CD14-positive monocyte (primary cell): Measurements from ENCODE around the gene CHRM2. TPM values are rescaled to one million over a fixed set of nuclear protein-coding genes. Genes with fewer than 3 reads are reported as not detected.

ENCODE experiments used
- DNase-seq, 3 donors: peaks; one replicate each; pipeline ENCODE4 v3.0.0-alpha.2; 2011 to 2022
- H2AFZ ChIP-seq: 2 replicates; pipeline ENCODE4 v1.6.0; 2012; ENCODE audit warnings: mild to moderate bottlenecking, low read depth, low read length, inconsistent platforms; ENCODE audit not compliant: insufficient read depth, poor library complexity, severe bottlenecking
- H3K27ac ChIP-seq, 2 donors: 1 replicate in 1 of 2; 2 replicates in 1 of 2; pipeline ENCODE4 v1.5.1; 2012 to 2013; ENCODE audit warnings: low read length in 2 of 2, control low read depth in 1 of 2, inconsistent platforms in 1 of 2, low read depth in 1 of 2, mild to moderate bottlenecking in 1 of 2
- H3K27me3 ChIP-seq, 2 donors: one replicate each; pipeline versions ENCODE4 v1.6.0 to v1.6.1; 2011 to 2013; ENCODE audit warnings: low read length in 2 of 2; ENCODE audit not compliant: control insufficient read depth in 2 of 2, insufficient read depth in 2 of 2
- H3K36me3 ChIP-seq, 2 donors: replicated peaks in 1 of 2; 1 replicate in 1 of 2; 2 replicates in 1 of 2; pipeline versions ENCODE4 v1.5.1 to v1.6.1; 2012 to 2013; ENCODE audit warnings: low read length in 2 of 2, control low read depth in 1 of 2, inconsistent platforms in 1 of 2, mild to moderate bottlenecking in 1 of 2; ENCODE audit not compliant: insufficient read depth in 2 of 2, control insufficient read depth in 1 of 2
- H3K4me1 ChIP-seq, 2 donors: 1 replicate in 1 of 2; 2 replicates in 1 of 2; pipeline versions ENCODE4 v1.5.1 to v1.6.1; 2012 to 2013; ENCODE audit warnings: low read length in 2 of 2, control low read depth in 1 of 2, inconsistent platforms in 1 of 2, mild to moderate bottlenecking in 1 of 2, moderate library complexity in 1 of 2; ENCODE audit not compliant: insufficient read depth in 2 of 2, control insufficient read depth in 1 of 2
- H3K4me2 ChIP-seq: replicated peaks from 2 replicates; pipeline ENCODE3; 2012; ENCODE audit warnings: low read length, moderate library complexity, mild to moderate bottlenecking; ENCODE audit not compliant: poor library complexity, severe bottlenecking; ENCODE audit errors: extremely low read depth
- H3K4me3 ChIP-seq, 3 experiments: fragments of 200-600 bp in 1 of 3; sonication (generic) in 1 of 3; replicated peaks in 1 of 3; 1 replicate in 2 of 3; 2 replicates in 1 of 3; pipeline ENCODE4 v1.5.1; 2011 to 2013; ENCODE audit warnings: low read length in 3 of 3, mild to moderate bottlenecking in 3 of 3, control low read depth in 2 of 3, low read depth in 2 of 3, inconsistent platforms in 1 of 3, moderate library complexity in 1 of 3
- H3K79me2 ChIP-seq: 2 replicates; pipeline ENCODE4 v1.6.0; 2012; ENCODE audit warnings: mild to moderate bottlenecking, control low read depth, inconsistent platforms, low read length, moderate library complexity; ENCODE audit not compliant: insufficient read depth
- H3K9ac ChIP-seq: 2 replicates; pipeline ENCODE4 v1.6.0; 2017; ENCODE audit warnings: low read length, mild to moderate bottlenecking; ENCODE audit not compliant: insufficient read depth, poor library complexity, severe bottlenecking
- H3K9me3 ChIP-seq, 2 donors: replicated peaks in 1 of 2; 1 replicate in 1 of 2; 2 replicates in 1 of 2; pipeline versions ENCODE4 v1.5.1 to v1.6.1; 2012 to 2013; ENCODE audit warnings: low read length in 2 of 2, control low read depth in 1 of 2; ENCODE audit not compliant: control insufficient read depth in 1 of 2, insufficient read depth in 1 of 2
- H4K20me1 ChIP-seq: 2 replicates; pipeline ENCODE4 v1.6.0; 2012; ENCODE audit warnings: mild to moderate bottlenecking, low read length, control low read depth, moderate library complexity; ENCODE audit not compliant: insufficient read depth
- H3K27ac Mint-ChIP-seq, 7 donors: one replicate each; pipeline ENCODE4 v1.8.0; 2020; ENCODE audit warnings: mild to moderate bottlenecking in 7 of 7, mixed read lengths in 7 of 7, moderate library complexity in 6 of 7, inconsistent platforms in 2 of 7
- H3K27me3 Mint-ChIP-seq, 3 donors: one replicate each; pipeline ENCODE4 v1.8.0; 2021 to 2022; ENCODE audit warnings: low read depth in 3 of 3, mild to moderate bottlenecking in 3 of 3, mixed read lengths in 3 of 3, moderate library complexity in 3 of 3, inconsistent platforms in 1 of 3
- H3K36me3 Mint-ChIP-seq, 2 donors: one replicate each; pipeline ENCODE4 v1.8.0; 2020; ENCODE audit warnings: mixed read lengths in 2 of 2, inconsistent platforms in 1 of 2, mild to moderate bottlenecking in 1 of 2
- H3K4me1 Mint-ChIP-seq: one replicate; pipeline ENCODE4 v1.8.0; 2020; ENCODE audit warnings: mild to moderate bottlenecking, mixed read lengths
- H3K4me3 Mint-ChIP-seq, 2 donors: one replicate each; pipeline ENCODE4 v1.8.0; 2020; ENCODE audit warnings: mild to moderate bottlenecking in 2 of 2, mixed read lengths in 2 of 2, moderate library complexity in 1 of 2
- H3K9me3 Mint-ChIP-seq, 7 donors: one replicate each; pipeline ENCODE4 v1.8.0; 2020 to 2022; ENCODE audit warnings: mixed read lengths in 7 of 7, mild to moderate bottlenecking in 6 of 7, moderate library complexity in 6 of 7, inconsistent platforms in 2 of 7
- WGBS: methylation state at CpG from one replicate; pipeline ENCODE4 v1.1.5; 2013; ENCODE audit warnings: missing lambda C conversion rate; ENCODE audit not compliant: insufficient coverage; 5-methylcytosine and 5-hydroxymethylcytosine counted together
- intact Hi-C, 2 donors: fragments of 100-400 bp; cut with micrococcal nuclease; formaldehyde crosslinking; loops; one replicate each; pipeline versions ENCODE4 v1.15.0 to v1.15.1; 2023
- polyA plus RNA-seq, 3 donors: library from polyadenylated mRNA; depleted of rRNA in 1 of 3; unstranded in 2 of 3; stranded (reverse) in 1 of 3; fragments of 300-500 nt in 2 of 3; fragments of >200 nt in 1 of 3; fragmentation: Illumina TruSeq in 2 of 3; gene quantifications; 1 replicate in 2 of 3; 2 replicates in 1 of 3; pipeline ENCODE4 v1.2.3, GENCODE V29; 2012 to 2021
- TF ChIP-seq, protein P1 (sequence below): fragments of 200-600 bp; IDR thresholded peaks from one replicate; pipeline ENCODE4 v1.8.0; 2022; ENCODE audit warnings: antibody characterized with exemption, mild to moderate bottlenecking

CHRM2 gene
- polyA plus RNA-seq, 3 donors = not detected

DNA sequence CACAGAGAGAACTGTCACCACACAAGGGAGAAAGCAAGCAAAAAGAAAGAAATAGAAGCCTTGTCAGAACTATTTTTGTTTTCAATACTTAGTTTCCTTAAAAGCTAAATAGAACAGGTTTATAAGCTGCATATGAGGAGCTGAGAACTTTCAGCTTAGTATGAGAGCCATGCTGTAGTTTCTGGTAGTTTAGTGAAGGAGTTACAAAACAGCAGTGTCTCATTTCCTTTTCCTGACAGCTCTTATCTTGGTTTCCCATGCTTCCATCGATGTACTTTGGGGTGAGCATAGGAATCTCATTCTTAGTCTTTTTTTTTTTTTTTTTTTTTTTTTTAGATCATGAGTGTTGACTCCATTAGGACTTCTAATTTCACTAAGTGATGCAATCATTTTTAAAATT lies 8.6 kb upstream of the CHRM2 start:
- H3K27ac Mint-ChIP-seq = no peak overlapping the region
- peaks cover 0 to 1% (median 0%) of the 10 kb centered on the region in 3 donors for H3K27me3 Mint-ChIP-seq
- DNase-seq = no peak
- Histone ChIP-seq H3K27me3 (no peaks in the 10 kb centered on the region), H2AFZ (no peak overlapping the region), H3K79me2 (no peaks in the 10 kb centered on the region), H3K4me1 (no peaks in the 10 kb centered on the region), H3K4me3 (no peak overlapping the region), H3K36me3 (no peaks in the 10 kb centered on the region), H4K20me1 (no peaks in the 10 kb centered on the region), H3K27ac (no peak overlapping the region), H3K4me2 (no peak overlapping the region), H3K9me3 (no peaks in the 10 kb centered on the region), H3K9ac (no peak overlapping the region)
- H3K9me3 Mint-ChIP-seq = peaks cover 0 to 2% (median 0%) of the 10 kb centered on the region in 7 donors
- intact Hi-C loops = no loop called here
- TF ChIP-seq, protein P1, sequence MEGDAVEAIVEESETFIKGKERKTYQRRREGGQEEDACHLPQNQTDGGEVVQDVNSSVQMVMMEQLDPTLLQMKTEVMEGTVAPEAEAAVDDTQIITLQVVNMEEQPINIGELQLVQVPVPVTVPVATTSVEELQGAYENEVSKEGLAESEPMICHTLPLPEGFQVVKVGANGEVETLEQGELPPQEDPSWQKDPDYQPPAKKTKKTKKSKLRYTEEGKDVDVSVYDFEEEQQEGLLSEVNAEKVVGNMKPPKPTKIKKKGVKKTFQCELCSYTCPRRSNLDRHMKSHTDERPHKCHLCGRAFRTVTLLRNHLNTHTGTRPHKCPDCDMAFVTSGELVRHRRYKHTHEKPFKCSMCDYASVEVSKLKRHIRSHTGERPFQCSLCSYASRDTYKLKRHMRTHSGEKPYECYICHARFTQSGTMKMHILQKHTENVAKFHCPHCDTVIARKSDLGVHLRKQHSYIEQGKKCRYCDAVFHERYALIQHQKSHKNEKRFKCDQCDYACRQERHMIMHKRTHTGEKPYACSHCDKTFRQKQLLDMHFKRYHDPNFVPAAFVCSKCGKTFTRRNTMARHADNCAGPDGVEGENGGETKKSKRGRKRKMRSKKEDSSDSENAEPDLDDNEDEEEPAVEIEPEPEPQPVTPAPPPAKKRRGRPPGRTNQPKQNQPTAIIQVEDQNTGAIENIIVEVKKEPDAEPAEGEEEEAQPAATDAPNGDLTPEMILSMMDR = no peak
- H3K4me1 Mint-ChIP-seq = no peaks in the 10 kb centered on the region
- no peaks in the 10 kb centered on the region for H3K36me3 Mint-ChIP-seq
- no CpG with 5 or more reads among the region's 1 CpG for WGBS
- no peak overlapping the region for H3K4me3 Mint-ChIP-seq

DNA sequence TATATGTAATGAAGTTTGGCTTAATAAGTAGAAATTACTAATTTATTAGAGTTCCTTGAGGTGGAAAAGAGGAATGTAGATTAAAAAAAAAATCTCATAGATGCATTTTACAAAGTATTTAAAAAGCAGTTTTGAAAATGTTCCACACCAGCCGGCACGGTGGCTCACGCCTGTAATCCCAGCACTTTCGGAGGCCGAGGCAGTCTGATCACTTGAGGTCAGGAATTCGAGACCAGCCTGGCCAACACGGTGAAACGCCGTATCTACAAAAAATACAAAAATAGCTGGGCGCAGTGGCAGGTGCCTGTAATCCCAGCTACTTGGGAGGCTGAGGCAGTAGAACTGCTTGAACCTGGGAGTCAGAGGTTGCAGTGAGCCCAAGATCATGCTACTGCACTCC lies 3.2 kb upstream of the CHRM2 start:
- no peak for DNase-seq
- Histone ChIP-seq H3K4me2 (no peak overlapping the region), H4K20me1 (no peaks in the 10 kb centered on the region), H3K9ac (no peak overlapping the region), H2AFZ (no peak overlapping the region), H3K9me3 (peaks cover 0 to 5% of the 10 kb centered on the region in 2 donors), H3K36me3 (no peaks in the 10 kb centered on the region), H3K4me1 (no peaks in the 10 kb centered on the region), H3K79me2 (no peaks in the 10 kb centered on the region), H3K27ac (no peak overlapping the region), H3K27me3 (peaks cover 8 to 23% of the 10 kb centered on the region in 2 donors), H3K4me3 (no peak overlapping the region)
- H3K4me1 Mint-ChIP-seq = no peaks in the 10 kb centered on the region
- H3K9me3 Mint-ChIP-seq = peaks cover 0 to 5% (median 0%) of the 10 kb centered on the region in 7 donors
- peak overlapping the region in 1 of 7 donors; percentile 35 for H3K27ac Mint-ChIP-seq
- TF ChIP-seq, protein P1 = no peak
- H3K36me3 Mint-ChIP-seq = no peaks in the 10 kb centered on the region
- intact Hi-C loops = no loop called here
- H3K4me3 Mint-ChIP-seq = no peak overlapping the region
- 91% methylated on average over 5 of the region's 10 CpGs for WGBS
- H3K27me3 Mint-ChIP-seq = peaks cover 23 to 25% (median 24%) of the 10 kb centered on the region in 3 donors
